Measurements from ENCODE around the gene NFIB. TPM values are rescaled to one million over a fixed set of nuclear protein-coding genes. Genes with fewer than 3 reads are reported as not detected.
A peak's percentile ranks its signal among the peaks of the same experiment; 100 is the strongest.

The NFIB gene
- 10 to 100 TPM; 61.0 to 68.3 (median 65.4) TPM for total RNA-seq

DNA sequence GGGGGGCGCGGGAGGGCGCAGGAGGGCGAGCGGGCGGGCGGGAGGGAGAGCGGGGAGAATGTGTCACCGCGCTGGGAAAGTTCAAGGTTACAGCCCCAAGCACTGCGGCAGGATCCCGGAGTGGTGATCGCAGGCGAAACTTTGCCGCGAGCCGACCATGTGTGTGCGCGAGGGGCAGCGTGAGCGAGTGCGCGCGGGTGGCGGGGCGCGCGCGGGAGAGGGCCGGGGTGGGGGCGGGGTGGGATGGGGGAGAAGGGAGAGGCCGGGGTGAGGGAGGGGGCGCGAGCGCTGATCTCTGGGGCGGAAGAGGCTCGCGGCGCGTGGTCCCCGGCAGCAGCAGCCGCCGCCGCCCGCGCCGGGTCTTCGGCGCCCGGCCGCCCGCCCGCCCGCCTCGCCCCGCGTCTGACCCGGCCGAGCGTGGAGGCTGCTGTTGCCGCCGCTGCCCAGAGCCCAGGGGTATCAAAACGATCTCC is at the start of gene NFIB:
Gene NFIB (minus strand): TSS at position 191 of the 473 bp plus-strand sequence. CDS start 630 bp downstream, outside the sequence.
- Histone ChIP-seq H3K36me3 (no peaks in the 10 kb centered on the region), H3K27ac (peak within 1 kb of the TSS; percentile 71 to 100 (median 99)), H3K4me3 (peak within 1 kb of the TSS; percentile 95 to 96), H3K4me1 (peaks cover 0 to 62% (median 15%) of the 10 kb centered on the region in 3 donors), H3K27me3 (no peaks in the 10 kb centered on the region), H3K9me3 (no peaks in the 10 kb centered on the region)
- peak; percentile 8 for ATAC-seq
- WGBS, 2 donors (ENCODE audit: low coverage in 1 of 2), result 0% methylated on average over 13 of the region's 63 CpGs; no CpG with 5 or more reads in 1 of the 2 donors
- TF ChIP-seq CTCF (IDR thresholded peaks at IDR 0.05) (no peak), POLR2AphosphoS5 (IDR thresholded peaks at IDR 0.05) (peak; percentile 66)

DNA sequence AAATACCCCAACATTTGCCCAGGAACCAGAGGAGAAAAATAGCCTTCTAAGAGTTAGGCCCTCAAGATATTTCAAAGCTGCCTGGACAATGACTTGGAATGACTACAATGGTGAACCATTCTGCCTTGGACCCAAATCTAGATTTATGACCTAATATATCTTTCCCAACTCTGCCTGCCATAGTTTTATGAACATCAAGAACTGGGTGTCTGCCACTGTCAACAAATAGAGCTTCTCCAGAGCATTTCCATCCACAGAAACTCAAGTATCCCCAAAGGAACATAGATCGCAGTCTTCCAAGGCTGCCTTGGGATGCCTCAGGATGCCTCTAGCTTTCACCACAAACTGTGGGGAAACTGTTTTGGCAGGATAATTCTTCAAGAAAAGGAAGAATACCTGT is 48.2 kb upstream of the NFIB start:
- peak; percentile 85 for ATAC-seq
- TF ChIP-seq EP300 (IDR thresholded peaks at IDR 0.05) (no peak), CTCF (IDR thresholded peaks at IDR 0.05) (no peak), POLR2AphosphoS5 (IDR thresholded peaks at IDR 0.05) (no peak), POLR2A (IDR thresholded peaks at IDR 0.05) (no peak)
- H3K4me1 ChIP-seq, result peaks cover 0 to 30% (median 0%) of the 10 kb centered on the region in 3 donors
- WGBS, 2 donors (ENCODE audit: low coverage in 1 of 2), result 100% methylated on average over 1 of the region's 1 CpG
- peak overlapping the region in 3 of 4 donors; percentile 11 to 39 (median 36) for H3K27ac ChIP-seq
- H3K9me3 ChIP-seq, result no peaks in the 10 kb centered on the region
- H3K27me3 ChIP-seq, result no peaks in the 10 kb centered on the region
- H3K36me3 ChIP-seq, result no peaks in the 10 kb centered on the region
- H3K4me3 ChIP-seq, result no peak overlapping the region

GRCh38 chr9:14361074-14361473 is 47.1 kb upstream of the NFIB start:
- no peaks in the 10 kb centered on the region for H3K27me3 ChIP-seq
- no peak overlapping the region for H3K4me3 ChIP-seq
- ATAC-seq, result no peak
- H3K27ac ChIP-seq, result no peak overlapping the region
- no peaks in the 10 kb centered on the region for H3K9me3 ChIP-seq
- peaks cover 0 to 25% (median 0%) of the 10 kb centered on the region in 3 donors for H3K4me1 ChIP-seq
- no peak for TF ChIP-seq EP300 (IDR thresholded peaks at IDR 0.05)
- no peak for TF ChIP-seq POLR2AphosphoS5 (IDR thresholded peaks at IDR 0.05)
- no peak for TF ChIP-seq POLR2A (IDR thresholded peaks at IDR 0.05)
- TF ChIP-seq CTCF (IDR thresholded peaks at IDR 0.05), result no peak
- H3K36me3 ChIP-seq, result no peaks in the 10 kb centered on the region

GRCh38 chr9:14358523-14358922 is 44.6 kb upstream of the NFIB start:
- no peak overlapping the region for H3K4me3 ChIP-seq
- H3K4me1 ChIP-seq, result peaks cover 0 to 26% (median 0%) of the 10 kb centered on the region in 3 donors

More at GRCh38 chr9:14358523-14358922, 44.6 kb upstream of the NFIB start:
- Histone ChIP-seq H3K9me3 (no peaks in the 10 kb centered on the region), H3K36me3 (no peaks in the 10 kb centered on the region), H3K27me3 (no peaks in the 10 kb centered on the region), H3K27ac (no peak overlapping the region)
- WGBS, 2 donors (ENCODE audit: low coverage in 1 of 2), result 81 to 93% methylated on average over 2 of the region's 2 CpGs
- ATAC-seq, result no peak
- no peak for TF ChIP-seq POLR2A (IDR thresholded peaks at IDR 0.05)
- TF ChIP-seq POLR2AphosphoS5 (IDR thresholded peaks at IDR 0.05), result no peak
- TF ChIP-seq CTCF (IDR thresholded peaks at IDR 0.05), result no peak
- TF ChIP-seq EP300 (IDR thresholded peaks at IDR 0.05), result no peak

Data from gastroesophageal sphincter (tissue), 4 donors.